HL-60/S4 treated with phorbol 12-myristate 13-acetate at 8.2 ng/mL for 4 days and 3 days (cell line): ENCODE results near the gene LIMK2.
"Not testable (repeated sequence)": the region's sequence is repeated elsewhere in the genome, so short reads cannot be mapped to it uniquely, and the experiment has no call there.

Source experiments
- in situ Hi-C: fragments of 300-500 bp; cut with MboI; formaldehyde crosslinking; loops from 2 replicates; pipeline ENCODE4 v1.15.0; 2022; ENCODE audit warnings: low sequenced_read_pairs

LIMK2 gene

GRCh38 chr22:31211862-31212730 lies at the start of gene LIMK2:
LIMK2 (plus strand) TSS chr22:31212298; CDS start chr22:31212409, 111 bp downstream.
- in situ Hi-C loops: no loop called here

- in situ Hi-C loops: no loop called here
Measured at GRCh38 chr22:31170971-31171370, 41.1 kb upstream of the LIMK2 start.

- in situ Hi-C loops: not testable (repeated sequence)
Measured at GRCh38 chr22:31171734-31172133, 40.4 kb upstream of the LIMK2 start.

GRCh38 chr22:31173386-31174145 lies 38.5 kb upstream of the LIMK2 start:
- in situ Hi-C loops: no loop called here

- in situ Hi-C loops: no loop called here
Measured at GRCh38 chr22:31176923-31177322, 35.2 kb upstream of the LIMK2 start.

GRCh38 chr22:31177420-31178162 lies 34.5 kb upstream of the LIMK2 start:
- in situ Hi-C loops: no loop called here

- in situ Hi-C loops: no loop called here
Measured at GRCh38 chr22:31178859-31179258, 33.2 kb upstream of the LIMK2 start.

GRCh38 chr22:31179345-31179744 lies 32.8 kb upstream of the LIMK2 start:
- in situ Hi-C loops: no loop called here

GRCh38 chr22:31184015-31184414 lies 28.1 kb upstream of the LIMK2 start:
- in situ Hi-C loops: no loop called here

GRCh38 chr22:31185056-31185455 lies 27.0 kb upstream of the LIMK2 start:
- in situ Hi-C loops: no loop called here

- in situ Hi-C loops: no loop called here
Measured at GRCh38 chr22:31187627-31188026, 24.5 kb upstream of the LIMK2 start.

GRCh38 chr22:31192513-31192912 lies 19.6 kb upstream of the LIMK2 start:
- in situ Hi-C loops: no loop called here

- in situ Hi-C loops: no loop called here
Measured at GRCh38 chr22:31193092-31193491, 19.0 kb upstream of the LIMK2 start.

GRCh38 chr22:31194681-31195080 lies 17.4 kb upstream of the LIMK2 start:
- in situ Hi-C loops: not testable (repeated sequence)

- in situ Hi-C loops: no loop called here
Measured at GRCh38 chr22:31199187-31199586, 12.9 kb upstream of the LIMK2 start.

- in situ Hi-C loops: not testable (repeated sequence)
Measured at GRCh38 chr22:31204352-31204984, 7.6 kb upstream of the LIMK2 start.

- in situ Hi-C loops: not testable (repeated sequence)
Measured at GRCh38 chr22:31205059-31205458, 7.0 kb upstream of the LIMK2 start.

GRCh38 chr22:31206460-31206859 lies 5.6 kb upstream of the LIMK2 start:
- in situ Hi-C loops: not testable (repeated sequence)

- in situ Hi-C loops: no loop called here
Measured at GRCh38 chr22:31206896-31207687, 5.0 kb upstream of the LIMK2 start.
